ENCODE data around the gene ART4.

The ART4 gene

GRCh38 chr12:14849661-14850060, 6.3 kb upstream of the ART4 start:
- Histone ChIP-seq H3K4me1 (ENCODE audit: low read length) (peaks cover 16% of the 10 kb centered on the region), H3K9ac (ENCODE audit: low read length) (no peak overlapping the region), H4K20me1 (ENCODE audit: insufficient read depth, low read length) (no peaks in the 10 kb centered on the region), H3K9me3 (replicated peaks; ENCODE audit: insufficient read depth, low read length) (no peaks in the 10 kb centered on the region), H3K9me2 (replicated peaks; ENCODE audit: insufficient read depth, low read length) (no peaks in the 10 kb centered on the region), H2AFZ (ENCODE audit: low read length) (no peak overlapping the region), H3K4me2 (ENCODE audit: low read depth, low read length) (no peak overlapping the region), H3F3A (ENCODE audit: insufficient read depth, low read length) (peaks cover 11% of the 10 kb centered on the region; the same call in 1 of the 2 replicates), H3K27me3 (replicated peaks; ENCODE audit: insufficient read depth, low read length) (no peaks in the 10 kb centered on the region), H3K27ac (ENCODE audit: low read length) (no peak overlapping the region), H3K4me3 (ENCODE audit: low read length) (no peak overlapping the region), H3K36me3 (replicated peaks; ENCODE audit: insufficient read depth, low read length) (no peaks in the 10 kb centered on the region), H3K79me2 (ENCODE audit: low read length) (no peaks in the 10 kb centered on the region)
- DNase-seq: no peak
- TF ChIP-seq EZH2phosphoT487 (IDR thresholded peaks at IDR 0.05; ENCODE audit: low read length) (no peak), EZH2 (optimal IDR thresholded peaks at IDR 0.05; ENCODE audit: low read depth, low read length) (no peak), CTCF (IDR thresholded peaks at IDR 0.05; ENCODE audit: low read length) (no peak)

GRCh38 chr12:14846876-14847580, 3.7 kb upstream of the ART4 start:
- H4K20me1 ChIP-seq (ENCODE audit: insufficient read depth, low read length): no peaks in the 10 kb centered on the region
- no peak overlapping the region for H3K4me2 ChIP-seq (ENCODE audit: low read depth, low read length)
- no peak for DNase-seq
- no peak overlapping the region for H3K9ac ChIP-seq (ENCODE audit: low read length)
- H3F3A ChIP-seq (ENCODE audit: insufficient read depth, low read length): peaks cover 11% of the 10 kb centered on the region; the same call in 1 of the 2 replicates
- H3K79me2 ChIP-seq (ENCODE audit: low read length): no peaks in the 10 kb centered on the region
- H3K4me1 ChIP-seq (ENCODE audit: low read length): peaks cover 16% of the 10 kb centered on the region
- H3K27me3 ChIP-seq (replicated peaks; ENCODE audit: insufficient read depth, low read length): no peaks in the 10 kb centered on the region
- no peaks in the 10 kb centered on the region for H3K9me2 ChIP-seq (replicated peaks; ENCODE audit: insufficient read depth, low read length)
- no peaks in the 10 kb centered on the region for H3K9me3 ChIP-seq (replicated peaks; ENCODE audit: insufficient read depth, low read length)
- H2AFZ ChIP-seq (ENCODE audit: low read length): no peak overlapping the region
- TF ChIP-seq EZH2 (optimal IDR thresholded peaks at IDR 0.05; ENCODE audit: low read depth, low read length): no peak
- no peak for TF ChIP-seq CTCF (IDR thresholded peaks at IDR 0.05; ENCODE audit: low read length)
- TF ChIP-seq EZH2phosphoT487 (IDR thresholded peaks at IDR 0.05; ENCODE audit: low read length): no peak
- no peaks in the 10 kb centered on the region for H3K36me3 ChIP-seq (replicated peaks; ENCODE audit: insufficient read depth, low read length)
- no peak overlapping the region for H3K4me3 ChIP-seq (ENCODE audit: low read length)
- H3K27ac ChIP-seq (ENCODE audit: low read length): no peak overlapping the region

- Histone ChIP-seq H3K9me3 (replicated peaks; ENCODE audit: insufficient read depth, low read length) (no peaks in the 10 kb centered on the region), H3K79me2 (ENCODE audit: low read length) (no peaks in the 10 kb centered on the region), H3K9ac (ENCODE audit: low read length) (no peak overlapping the region), H3K27me3 (replicated peaks; ENCODE audit: insufficient read depth, low read length) (no peaks in the 10 kb centered on the region), H3K4me2 (ENCODE audit: low read depth, low read length) (no peak overlapping the region), H2AFZ (ENCODE audit: low read length) (no peak overlapping the region), H3K4me3 (ENCODE audit: low read length) (no peak overlapping the region), H3K4me1 (ENCODE audit: low read length) (peaks cover 8% of the 10 kb centered on the region), H3K36me3 (replicated peaks; ENCODE audit: insufficient read depth, low read length) (no peaks in the 10 kb centered on the region), H3K9me2 (replicated peaks; ENCODE audit: insufficient read depth, low read length) (no peaks in the 10 kb centered on the region), H4K20me1 (ENCODE audit: insufficient read depth, low read length) (no peaks in the 10 kb centered on the region), H3K27ac (ENCODE audit: low read length) (no peak overlapping the region), H3F3A (ENCODE audit: insufficient read depth, low read length) (0 out of 2 replicates have a peak, but pooled peaks cover 4% of the 10 kb centered on the region)
- no peak for DNase-seq
- no peak for TF ChIP-seq CTCF (IDR thresholded peaks at IDR 0.05; ENCODE audit: low read length)
- no peak for TF ChIP-seq EZH2phosphoT487 (IDR thresholded peaks at IDR 0.05; ENCODE audit: low read length)
- no peak for TF ChIP-seq EZH2 (optimal IDR thresholded peaks at IDR 0.05; ENCODE audit: low read depth, low read length)
These were observed 2.8 kb upstream of the ART4 start for GRCh38 chr12:14846042-14846587.

All from MM.1S (cell line).